Measurements from ENCODE around the gene RCSD1. TPM values are rescaled to one million over a fixed set of nuclear protein-coding genes. Genes with fewer than 3 reads are reported as not detected.

Gene RCSD1
- total RNA-seq, 4 donors from 2014 or later = 0.34 to 3.5 (median 2.0) TPM

DNA sequence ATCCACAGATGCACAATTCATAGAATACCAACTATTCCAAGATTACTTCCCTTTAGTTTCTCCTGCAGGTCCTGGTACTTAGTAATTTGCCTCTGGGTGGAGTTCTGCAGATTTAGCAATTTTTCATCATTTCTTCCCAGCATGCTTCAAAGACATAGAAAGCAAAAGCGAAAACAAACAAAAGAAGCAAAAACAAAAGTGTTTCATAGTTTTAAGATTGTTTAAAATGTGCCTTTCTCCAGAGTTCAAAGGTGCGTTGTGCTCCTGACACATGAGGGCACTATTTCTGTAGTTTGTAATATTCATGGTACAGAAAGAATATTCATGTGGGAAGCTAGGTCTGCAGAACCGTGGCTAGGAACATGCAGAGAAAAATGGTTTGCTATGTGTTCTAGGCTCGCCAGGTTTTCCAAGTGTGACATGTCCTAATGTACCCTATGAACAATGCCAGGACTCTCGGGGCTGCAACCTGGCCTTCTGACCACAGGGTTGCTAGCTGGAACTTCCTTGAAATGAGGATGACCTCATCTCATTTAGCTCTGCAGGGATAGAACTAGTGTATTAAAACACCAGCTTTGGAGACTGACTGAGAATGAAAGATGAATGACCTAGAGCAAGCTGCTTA, 30.0 kb upstream of the RCSD1 start:
- no peak overlapping the region for H3K27ac ChIP-seq
- peaks cover 18% of the 10 kb centered on the region for H3K4me1 ChIP-seq
- no peaks in the 10 kb centered on the region for H3K27me3 ChIP-seq
- no peak for TF ChIP-seq POLR2AphosphoS5 (IDR thresholded peaks at IDR 0.05)
- TF ChIP-seq, protein P1, sequence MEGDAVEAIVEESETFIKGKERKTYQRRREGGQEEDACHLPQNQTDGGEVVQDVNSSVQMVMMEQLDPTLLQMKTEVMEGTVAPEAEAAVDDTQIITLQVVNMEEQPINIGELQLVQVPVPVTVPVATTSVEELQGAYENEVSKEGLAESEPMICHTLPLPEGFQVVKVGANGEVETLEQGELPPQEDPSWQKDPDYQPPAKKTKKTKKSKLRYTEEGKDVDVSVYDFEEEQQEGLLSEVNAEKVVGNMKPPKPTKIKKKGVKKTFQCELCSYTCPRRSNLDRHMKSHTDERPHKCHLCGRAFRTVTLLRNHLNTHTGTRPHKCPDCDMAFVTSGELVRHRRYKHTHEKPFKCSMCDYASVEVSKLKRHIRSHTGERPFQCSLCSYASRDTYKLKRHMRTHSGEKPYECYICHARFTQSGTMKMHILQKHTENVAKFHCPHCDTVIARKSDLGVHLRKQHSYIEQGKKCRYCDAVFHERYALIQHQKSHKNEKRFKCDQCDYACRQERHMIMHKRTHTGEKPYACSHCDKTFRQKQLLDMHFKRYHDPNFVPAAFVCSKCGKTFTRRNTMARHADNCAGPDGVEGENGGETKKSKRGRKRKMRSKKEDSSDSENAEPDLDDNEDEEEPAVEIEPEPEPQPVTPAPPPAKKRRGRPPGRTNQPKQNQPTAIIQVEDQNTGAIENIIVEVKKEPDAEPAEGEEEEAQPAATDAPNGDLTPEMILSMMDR (IDR thresholded peaks at IDR 0.05) = peak; percentile 5 to 44
- no peaks in the 10 kb centered on the region for H3K36me3 ChIP-seq
- no peak overlapping the region for H3K4me3 ChIP-seq
- DNase-seq (ENCODE audit: low spot score in 2 of 2) = no peak
- no peaks in the 10 kb centered on the region for H3K9me3 ChIP-seq
- WGBS = 21% methylated on average over 5 of the region's 5 CpGs

DNA sequence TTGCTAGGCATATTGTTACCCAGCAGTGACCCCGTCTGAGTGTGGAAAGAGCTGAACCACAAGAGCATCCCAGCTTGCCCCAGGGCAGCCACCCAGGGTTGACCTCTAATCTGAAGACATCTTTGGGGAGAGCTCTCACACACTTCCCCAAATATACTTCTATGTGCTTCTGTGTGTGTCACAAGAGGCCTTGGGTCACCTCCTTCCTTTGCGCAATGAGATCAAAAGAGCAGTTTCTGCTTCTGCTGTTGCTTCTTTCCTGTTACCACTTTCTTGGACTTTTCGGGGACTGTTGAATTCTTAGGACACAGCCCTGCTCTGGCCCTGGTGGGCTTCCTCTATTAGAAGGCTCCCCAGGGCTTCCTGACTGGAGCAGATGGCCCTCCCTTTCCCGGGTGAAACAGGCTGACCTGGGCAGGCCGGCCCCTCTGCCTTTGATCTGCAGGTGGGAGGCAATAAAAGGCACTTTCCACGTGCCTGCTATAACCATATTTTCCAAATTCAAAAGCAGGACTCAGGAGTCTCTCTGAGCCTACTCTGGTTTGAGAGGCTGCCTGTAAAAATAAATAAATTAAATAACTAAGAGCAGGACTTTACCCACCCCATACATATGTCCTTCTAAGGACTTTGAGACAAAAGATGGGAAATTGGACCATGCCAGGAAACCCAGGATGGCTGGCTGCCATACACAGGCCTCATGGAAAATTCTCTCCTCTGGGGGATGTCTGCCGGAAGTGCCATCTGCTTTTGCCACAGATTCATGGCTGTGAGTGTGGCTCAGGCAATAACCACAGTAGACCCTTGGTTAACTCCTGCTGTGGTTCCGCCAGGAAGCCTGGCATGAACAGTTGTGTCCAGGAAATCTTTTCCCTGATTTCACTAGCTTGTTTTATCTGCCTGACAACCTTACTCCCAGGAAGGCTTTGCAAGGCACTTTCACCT, 28.3 kb upstream of the RCSD1 start:
- no peak overlapping the region for H3K4me3 ChIP-seq
- peak overlapping the region; percentile 51 for H3K27ac ChIP-seq
- 80% methylated on average over 7 of the region's 8 CpGs for WGBS
- peaks cover 18% of the 10 kb centered on the region for H3K4me1 ChIP-seq
- DNase-seq (ENCODE audit: low spot score in 2 of 2) = peak in 1 of 2 donors; percentile 65
- H3K9me3 ChIP-seq = no peaks in the 10 kb centered on the region
- H3K27me3 ChIP-seq = no peaks in the 10 kb centered on the region
- TF ChIP-seq POLR2AphosphoS5 (IDR thresholded peaks at IDR 0.05) (no peak), POLR2A (IDR thresholded peaks at IDR 0.05) (no peak), EP300 (IDR thresholded peaks at IDR 0.05) (no peak)
- TF ChIP-seq, protein P1 (IDR thresholded peaks at IDR 0.05) = no peak
- H3K36me3 ChIP-seq = no peaks in the 10 kb centered on the region

DNA sequence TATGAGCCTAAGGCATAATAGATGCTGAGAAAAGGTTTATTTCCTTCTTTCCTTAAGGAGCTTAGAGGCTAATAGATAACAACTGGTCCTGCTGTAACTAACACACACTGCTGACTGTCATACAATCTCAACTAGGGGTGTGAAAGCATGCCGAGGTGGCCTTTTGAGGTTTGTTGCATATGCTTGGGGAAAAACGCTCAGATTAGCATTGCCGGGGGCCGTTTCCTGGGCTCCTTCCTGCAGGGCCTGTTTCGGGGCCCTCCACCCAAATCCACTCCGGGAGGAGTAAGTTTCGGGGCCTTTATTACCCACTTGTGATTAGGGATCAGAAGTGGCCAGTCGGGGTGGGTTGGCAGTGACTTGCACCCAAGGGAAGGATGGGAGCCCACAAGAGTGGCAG, 27.2 kb upstream of the RCSD1 start:
- H3K9me3 ChIP-seq = no peaks in the 10 kb centered on the region
- no peak overlapping the region for H3K27ac ChIP-seq
- no peak overlapping the region for H3K4me3 ChIP-seq
- H3K36me3 ChIP-seq = no peaks in the 10 kb centered on the region
- DNase-seq (ENCODE audit: low spot score in 2 of 2) = no peak
- WGBS = 80% methylated on average over 8 of the region's 8 CpGs
- TF ChIP-seq POLR2AphosphoS5 (IDR thresholded peaks at IDR 0.05) (no peak), EP300 (IDR thresholded peaks at IDR 0.05) (no peak), POLR2A (IDR thresholded peaks at IDR 0.05) (no peak)
- TF ChIP-seq, protein P1 (IDR thresholded peaks at IDR 0.05) = no peak
- H3K4me1 ChIP-seq = peaks cover 18% of the 10 kb centered on the region
- no peaks in the 10 kb centered on the region for H3K27me3 ChIP-seq

DNA sequence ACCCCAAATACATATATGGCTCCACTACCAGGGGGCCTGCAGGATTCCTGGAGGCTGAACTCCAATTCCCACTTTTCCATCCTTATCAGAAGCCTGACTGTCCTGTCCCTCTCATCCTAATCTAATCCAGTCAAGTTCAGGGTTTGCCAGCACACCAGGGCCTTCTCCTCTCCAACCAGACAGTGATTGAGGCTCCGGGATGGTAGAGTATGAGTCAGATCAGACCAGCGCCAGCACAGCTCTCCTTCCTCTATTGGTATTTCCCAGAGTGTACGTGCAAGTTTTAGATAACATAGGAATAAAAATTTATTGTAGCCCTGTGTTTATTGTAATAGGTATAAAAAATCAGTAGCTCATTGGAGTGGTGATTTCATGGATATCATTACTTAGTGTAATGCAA, 24.5 kb upstream of the RCSD1 start:
- H3K9me3 ChIP-seq = no peaks in the 10 kb centered on the region
- H3K27me3 ChIP-seq = no peaks in the 10 kb centered on the region
- no peak for TF ChIP-seq POLR2AphosphoS5 (IDR thresholded peaks at IDR 0.05)
- TF ChIP-seq, protein P1 (IDR thresholded peaks at IDR 0.05) = no peak
- TF ChIP-seq EP300 (IDR thresholded peaks at IDR 0.05) = no peak
- no peak for TF ChIP-seq POLR2A (IDR thresholded peaks at IDR 0.05)
- H3K36me3 ChIP-seq = no peaks in the 10 kb centered on the region
- WGBS = 77% methylated on average over 3 of the region's 3 CpGs
- peaks cover 14% of the 10 kb centered on the region for H3K4me1 ChIP-seq
- DNase-seq (ENCODE audit: low spot score in 2 of 2) = no peak
- no peak overlapping the region for H3K27ac ChIP-seq
- no peak overlapping the region for H3K4me3 ChIP-seq

DNA sequence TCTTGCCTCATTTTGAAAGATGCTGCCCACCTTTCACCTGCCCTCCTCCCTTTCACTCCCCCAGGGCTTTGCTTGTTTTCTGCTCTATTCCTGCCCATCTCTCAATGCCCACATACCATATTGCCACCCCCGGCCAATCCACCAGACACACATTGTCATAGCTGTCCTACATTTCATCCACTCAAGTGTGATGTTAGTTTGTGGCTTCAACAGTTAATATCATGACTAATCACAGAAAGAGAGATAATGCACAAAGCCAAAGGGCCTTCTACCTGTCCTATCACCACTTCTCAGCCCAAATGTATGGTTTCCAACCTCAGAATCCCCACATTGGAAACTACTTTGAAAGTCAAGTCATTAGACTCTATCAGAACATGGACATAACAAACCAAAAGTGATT, 18.0 kb upstream of the RCSD1 start:
- DNase-seq (ENCODE audit: low spot score in 2 of 2) = no peak
- H3K27ac ChIP-seq = no peak overlapping the region
- H3K4me1 ChIP-seq = peaks cover 6% of the 10 kb centered on the region
- 95% methylated on average over 1 of the region's 1 CpG for WGBS
- H3K27me3 ChIP-seq = no peaks in the 10 kb centered on the region
- H3K9me3 ChIP-seq = no peaks in the 10 kb centered on the region
- TF ChIP-seq POLR2AphosphoS5 (IDR thresholded peaks at IDR 0.05) (no peak), POLR2A (IDR thresholded peaks at IDR 0.05) (no peak), EP300 (IDR thresholded peaks at IDR 0.05) (no peak)
- TF ChIP-seq, protein P1 (IDR thresholded peaks at IDR 0.05) = no peak
- H3K36me3 ChIP-seq = no peaks in the 10 kb centered on the region
- H3K4me3 ChIP-seq = no peak overlapping the region
